GM15510 (cell line): Measurements from ENCODE around the gene ARID2.

Source experiments
- POLR2A ChIP-seq: IDR thresholded peaks from 3 replicates; pipeline ENCODE4 v1.6.1; 2011; ENCODE audit warnings: borderline replicate concordance; ENCODE audit not compliant: insufficient read length; ENCODE audit errors: extremely low read depth

The ARID2 gene

GRCh38 chr12:45909041-45909713, 179.7 kb downstream of the ARID2 start:
- TF ChIP-seq POLR2A: no peak

GRCh38 chr12:45912774-45913173, 183.3 kb downstream of the ARID2 start:
- no peak for TF ChIP-seq POLR2A

- TF ChIP-seq POLR2A: no peak
Measured at GRCh38 chr12:45913631-45914030, 184.1 kb downstream of the ARID2 start.

GRCh38 chr12:45914090-45914489, 184.6 kb downstream of the ARID2 start:
- no peak for TF ChIP-seq POLR2A

- no peak for TF ChIP-seq POLR2A
Measured at GRCh38 chr12:45915405-45915804, 185.9 kb downstream of the ARID2 start.

GRCh38 chr12:45918818-45919217, 189.3 kb downstream of the ARID2 start:
- TF ChIP-seq POLR2A: no peak

GRCh38 chr12:45928309-45928708, 198.8 kb downstream of the ARID2 start:
- no peak for TF ChIP-seq POLR2A

- TF ChIP-seq POLR2A: no peak
Measured at GRCh38 chr12:45930369-45930768, 200.9 kb downstream of the ARID2 start.

- no peak for TF ChIP-seq POLR2A
Measured at GRCh38 chr12:45933504-45933903, 204.0 kb downstream of the ARID2 start.

GRCh38 chr12:45934956-45935355, 205.4 kb downstream of the ARID2 start:
- TF ChIP-seq POLR2A: no peak

- no peak for TF ChIP-seq POLR2A
Measured at GRCh38 chr12:45938566-45938965, 209.1 kb downstream of the ARID2 start.

- TF ChIP-seq POLR2A: no peak
Measured at GRCh38 chr12:45939759-45940158, 210.3 kb downstream of the ARID2 start.

- TF ChIP-seq POLR2A: no peak
Measured at GRCh38 chr12:45944771-45945170, 215.3 kb downstream of the ARID2 start.

GRCh38 chr12:45946435-45946834, 216.9 kb downstream of the ARID2 start:
- TF ChIP-seq POLR2A: no peak

- no peak for TF ChIP-seq POLR2A
Measured at GRCh38 chr12:45948546-45948945, 219.0 kb downstream of the ARID2 start.
